Activated naive CD4-positive, alpha-beta T cell treated with anti-CD3 and anti-CD28 coated beads for 36 hours (primary cell): ENCODE measurements around the gene CRB2. TPM values are rescaled to one million over a fixed set of nuclear protein-coding genes. Genes with fewer than 3 reads are reported as not detected.
"Not testable (repeated sequence)": the region's sequence is repeated elsewhere in the genome, so short reads cannot be mapped to it uniquely, and the experiment has no call there.

Experiments
- CTCF ChIA-PET: fragments of 350-600 bp; sonication (Branson Sonifier 250); formaldehyde crosslinking; loops from one replicate; lab custom pipeline; 2021; ENCODE audit warnings: antibody characterized with exemption; lab: Charles Lee
- DNase-seq: peaks from one replicate; pipeline ENCODE4 v3.0.0-alpha.2; 2020
- H3K27ac Mint-ChIP-seq: one replicate; pipeline ENCODE4 v1.8.0; 2021; ENCODE audit warnings: mild to moderate bottlenecking, mixed read lengths
- H3K27me3 Mint-ChIP-seq: one replicate; pipeline ENCODE4 v1.8.0; 2021; ENCODE audit warnings: low read depth, mixed read lengths
- H3K36me3 Mint-ChIP-seq: one replicate; pipeline ENCODE4 v1.8.0; 2021; ENCODE audit warnings: low read depth, mixed read lengths
- H3K4me1 Mint-ChIP-seq: one replicate; pipeline ENCODE4 v1.8.0; 2021; ENCODE audit warnings: low read depth, mixed read lengths
- H3K4me3 Mint-ChIP-seq: one replicate; pipeline ENCODE4 v1.8.0; 2021; ENCODE audit warnings: mild to moderate bottlenecking, moderate library complexity, mixed read lengths
- H3K9me3 Mint-ChIP-seq: one replicate; pipeline ENCODE4 v1.8.0; 2021; ENCODE audit warnings: mixed read lengths
- intact Hi-C: fragments of 100-400 bp; cut with micrococcal nuclease; formaldehyde crosslinking; loops from one replicate; pipeline ENCODE4 v1.15.1; 2023
- total RNA-seq, 2 experiments: library from RNA; stranded (reverse); gene quantifications; one replicate each; pipeline ENCODE4 v1.2.3, GENCODE V29; 2021

The CRB2 gene
- total RNA-seq, 2 experiments from 2014 or later: not detected

DNA sequence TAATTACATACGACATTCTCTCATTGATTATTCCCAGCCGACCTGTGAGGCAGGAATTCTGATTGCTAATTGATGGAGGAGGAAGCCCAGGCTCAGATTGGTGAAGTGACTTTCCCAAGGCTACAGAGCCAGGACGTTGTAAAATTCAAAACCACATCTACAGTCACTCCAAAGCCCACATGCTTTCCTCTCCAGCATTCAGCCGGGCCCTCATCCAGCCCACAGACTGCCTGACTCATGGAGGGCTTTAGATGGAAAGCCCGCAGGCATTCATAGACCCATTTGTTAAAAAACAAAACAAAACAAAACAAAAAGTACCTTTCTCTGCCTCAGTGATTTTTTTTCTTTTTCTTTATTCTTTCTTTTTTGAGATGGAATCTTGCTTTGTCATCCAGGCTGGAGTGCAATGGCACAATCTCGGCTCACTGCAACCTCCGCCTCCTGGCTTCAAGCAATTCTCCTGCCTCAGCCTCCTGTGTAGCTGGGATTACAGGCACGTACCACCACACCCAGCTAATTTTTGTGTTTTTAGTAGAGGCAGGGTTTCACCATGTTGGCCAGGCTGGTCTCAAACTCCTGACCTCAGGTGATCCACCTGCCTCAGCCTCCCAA, 22.8 kb upstream of the CRB2 start:
- CTCF ChIA-PET: interaction anchor here (1.0 kb wide), 1 partner anchor 7 kb away, joined by 3 read pairs; no protein-coding TSS in a partner anchor
- H3K4me1 Mint-ChIP-seq, DNase-seq, H3K4me3 Mint-ChIP-seq, intact Hi-C loops, H3K36me3 Mint-ChIP-seq, H3K9me3 Mint-ChIP-seq, H3K27ac Mint-ChIP-seq, H3K27me3 Mint-ChIP-seq: not testable (repeated sequence)

DNA sequence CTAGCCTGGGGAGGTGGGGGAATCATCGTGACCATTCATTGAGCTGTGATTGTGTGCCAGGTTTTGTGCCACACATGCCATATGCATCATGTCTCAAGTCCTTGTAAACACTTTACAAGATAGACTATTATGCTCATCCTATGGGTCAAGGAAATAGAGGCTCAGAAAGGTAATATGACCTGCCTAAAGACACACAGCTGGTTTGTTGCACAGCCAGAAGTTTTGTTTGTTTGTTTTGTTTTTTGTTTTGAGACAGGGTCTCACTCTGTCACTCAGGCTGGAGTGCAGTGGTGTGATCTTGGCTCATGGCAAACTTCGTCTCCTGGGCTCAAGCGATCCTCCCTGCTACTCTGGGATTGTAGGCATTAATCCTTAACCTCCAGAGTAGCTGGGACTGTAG, 21.4 kb upstream of the CRB2 start:
- Mint-ChIP-seq H3K36me3 (no peaks in the 10 kb centered on the region), H3K27me3 (no peaks in the 10 kb centered on the region), H3K4me3 (no peak overlapping the region), H3K9me3 (no peaks in the 10 kb centered on the region), H3K27ac (no peak overlapping the region), H3K4me1 (peaks cover 23% of the 10 kb centered on the region)
- CTCF ChIA-PET: no interaction called here
- intact Hi-C loops: loop anchor here (5.0 kb wide), 1 partner anchor 507 kb away; the partner anchor contains the start of gene PDCL
- no peak for DNase-seq

DNA sequence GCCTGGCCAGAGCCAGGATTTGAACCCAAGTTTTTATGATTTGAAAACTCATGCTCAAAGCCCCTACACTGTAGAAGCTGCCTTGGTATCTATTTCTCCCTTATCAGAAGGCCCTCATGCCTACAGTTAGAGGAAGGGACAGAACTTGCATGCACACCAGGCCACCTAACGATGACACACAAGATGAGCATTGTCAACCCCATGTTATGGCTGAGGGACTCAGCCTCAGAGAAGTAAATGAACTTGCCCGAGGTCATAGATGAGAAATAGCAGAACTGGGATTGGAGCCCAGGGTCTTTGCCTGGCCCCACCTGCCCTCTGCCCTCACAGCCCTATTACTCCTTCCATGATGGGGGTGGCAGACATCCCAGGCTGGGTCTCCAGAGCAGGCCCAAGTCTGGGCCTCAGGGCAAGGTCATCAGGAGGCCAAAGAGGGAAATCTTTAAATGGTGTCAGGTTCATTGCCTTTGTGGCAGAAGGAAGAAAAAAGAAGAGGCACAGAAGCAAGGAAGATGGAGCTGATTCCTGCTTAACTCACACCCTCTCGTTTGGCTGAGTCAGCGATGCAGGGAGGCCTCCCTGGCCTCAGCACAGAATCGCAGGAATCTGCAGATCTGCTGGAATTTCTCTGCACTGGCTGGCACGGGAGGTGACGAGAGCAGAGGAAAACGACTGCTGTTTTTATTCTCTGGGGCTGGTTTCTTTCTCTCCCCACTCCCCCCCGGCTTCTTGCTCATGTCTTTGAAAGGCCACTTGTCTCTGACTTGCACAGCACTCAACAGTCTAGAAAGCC, 20.6 kb upstream of the CRB2 start:
- Mint-ChIP-seq H3K4me3 (no peak overlapping the region), H3K4me1 (peaks cover 30% of the 10 kb centered on the region), H3K27ac (no peak overlapping the region), H3K36me3 (no peaks in the 10 kb centered on the region), H3K27me3 (no peaks in the 10 kb centered on the region), H3K9me3 (no peaks in the 10 kb centered on the region)
- no peak for DNase-seq
- intact Hi-C loops: loop anchor here (5.0 kb wide), 1 partner anchor 508 kb away; the partner anchor contains the start of gene PDCL
- CTCF ChIA-PET: interaction anchor here (1.7 kb wide), 1 partner anchor 8 kb away, joined by 5 read pairs; no protein-coding TSS in a partner anchor

DNA sequence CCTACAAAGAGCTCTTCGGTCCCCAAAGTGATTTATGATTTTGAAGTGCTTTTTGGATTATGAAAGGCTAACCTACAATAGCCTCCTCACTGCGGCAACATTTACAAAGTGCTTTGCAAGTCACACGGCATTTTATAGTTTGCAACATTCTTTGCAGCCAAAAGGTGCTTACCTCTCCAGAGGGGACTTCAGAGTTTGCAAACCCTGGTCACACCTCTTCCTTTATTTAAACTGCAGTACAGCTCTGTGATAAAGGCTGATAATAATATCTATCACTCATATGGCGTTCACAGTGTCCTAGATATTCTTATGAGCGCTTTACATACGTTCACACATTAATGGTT, 20.0 kb upstream of the CRB2 start:
- CTCF ChIA-PET: interaction anchor here (1.7 kb wide), 1 partner anchor 8 kb away, joined by 5 read pairs; no protein-coding TSS in a partner anchor
- Mint-ChIP-seq H3K9me3 (no peaks in the 10 kb centered on the region), H3K4me3 (no peak overlapping the region), H3K27ac (no peak overlapping the region), H3K4me1 (peaks cover 36% of the 10 kb centered on the region), H3K27me3 (no peaks in the 10 kb centered on the region), H3K36me3 (no peaks in the 10 kb centered on the region)
- intact Hi-C loops: loop anchor here (5.0 kb wide), 1 partner anchor 509 kb away; the partner anchor contains the start of gene PDCL
- no peak for DNase-seq

DNA sequence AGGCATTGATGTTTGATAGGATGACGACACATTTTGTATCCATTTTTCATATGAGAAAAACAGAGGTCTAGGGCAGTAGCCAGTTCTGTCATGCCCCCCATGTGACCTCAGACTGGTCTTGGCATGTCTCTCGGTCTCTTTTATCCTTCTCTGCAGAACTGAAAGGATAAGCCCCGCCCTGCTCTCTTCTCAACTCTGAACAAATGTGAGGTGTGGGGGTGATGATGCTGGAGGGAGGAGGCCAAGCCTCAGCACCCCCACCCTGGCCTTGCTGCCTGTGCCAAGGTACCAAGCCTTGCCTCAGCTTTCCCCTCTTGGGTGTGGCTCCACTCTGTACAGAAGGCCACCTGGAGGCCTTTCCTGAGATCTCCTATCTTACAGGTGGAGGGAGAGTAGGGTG, 19.5 kb upstream of the CRB2 start:
- no peaks in the 10 kb centered on the region for H3K36me3 Mint-ChIP-seq
- H3K4me1 Mint-ChIP-seq: peaks cover 40% of the 10 kb centered on the region
- intact Hi-C loops: loop anchor here (5.0 kb wide), 1 partner anchor 509 kb away; the partner anchor contains the start of gene PDCL
- DNase-seq: no peak
- H3K4me3 Mint-ChIP-seq: no peak overlapping the region
- no peaks in the 10 kb centered on the region for H3K9me3 Mint-ChIP-seq
- no peak overlapping the region for H3K27ac Mint-ChIP-seq
- CTCF ChIA-PET: interaction anchor here (1.7 kb wide), 1 partner anchor 9 kb away, joined by 5 read pairs; no protein-coding TSS in a partner anchor
- H3K27me3 Mint-ChIP-seq: no peaks in the 10 kb centered on the region

DNA sequence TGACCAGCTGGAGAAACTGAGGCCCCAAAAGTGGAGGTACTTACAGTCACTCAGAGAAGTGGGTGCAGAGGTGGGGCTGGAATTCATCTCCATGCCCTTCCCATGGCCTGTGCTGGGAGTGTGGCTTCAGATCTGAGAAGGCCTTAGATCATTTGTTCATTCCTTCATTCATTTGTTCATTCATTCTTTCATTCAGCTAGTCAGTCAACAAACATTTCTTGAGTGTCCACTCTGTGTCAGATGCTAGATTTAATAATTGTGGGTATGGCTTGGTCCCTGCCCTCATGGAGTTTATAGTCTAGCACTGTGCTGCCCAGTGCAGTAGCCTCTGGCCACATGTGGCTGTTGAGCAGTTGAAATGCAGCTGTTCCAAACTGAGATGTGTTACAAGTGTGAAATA, 19.0 kb upstream of the CRB2 start:
- Mint-ChIP-seq H3K36me3 (no peaks in the 10 kb centered on the region), H3K27me3 (no peaks in the 10 kb centered on the region), H3K4me1 (peaks cover 40% of the 10 kb centered on the region), H3K27ac (no peak overlapping the region), H3K4me3 (no peak overlapping the region), H3K9me3 (no peaks in the 10 kb centered on the region)
- DNase-seq: no peak
- CTCF ChIA-PET: interaction anchor here (1.2 to 1.7 kb wide), 2 partner anchors 9 to 13 kb away, joined by 3 to 5 read pairs; no protein-coding TSS in a partner anchor
- intact Hi-C loops: loop anchor here (5.0 kb wide), 1 partner anchor 510 kb away; the partner anchor contains the start of gene PDCL

DNA sequence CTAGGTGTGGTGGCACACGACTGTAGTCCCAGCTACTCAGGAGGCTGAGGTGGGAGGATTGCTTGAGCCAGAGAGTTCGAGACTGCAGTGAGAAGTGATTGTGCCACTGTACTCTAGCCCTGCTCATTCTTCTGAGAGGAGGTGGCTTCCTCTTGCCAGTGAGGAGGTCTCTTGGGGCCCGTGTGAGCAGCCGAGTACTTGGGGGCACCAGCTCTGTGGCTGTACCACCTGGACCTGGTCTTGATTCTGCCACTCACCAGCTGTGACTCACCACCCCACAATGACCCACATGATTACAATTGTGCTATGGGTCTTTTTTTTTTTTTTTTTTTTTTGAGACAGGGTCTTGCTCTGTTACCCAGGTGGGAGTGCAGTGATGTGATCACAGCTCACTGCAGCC, 18.0 kb upstream of the CRB2 start:
- Mint-ChIP-seq H3K36me3 (no peaks in the 10 kb centered on the region), H3K4me3 (no peak overlapping the region), H3K27ac (no peak overlapping the region), H3K9me3 (no peaks in the 10 kb centered on the region), H3K4me1 (peaks cover 35% of the 10 kb centered on the region), H3K27me3 (no peaks in the 10 kb centered on the region)
- intact Hi-C loops: loop anchor here (2.0 to 5.0 kb wide), 2 partner anchors 389 to 511 kb away; partner anchors contain the start of gene PDCL
- DNase-seq: no peak
- CTCF ChIA-PET: interaction anchor here (1.2 to 3.5 kb wide), 4 partner anchors 11 to 15 kb away, joined by 3 to 19 read pairs (median 5); no protein-coding TSS in a partner anchor

DNA sequence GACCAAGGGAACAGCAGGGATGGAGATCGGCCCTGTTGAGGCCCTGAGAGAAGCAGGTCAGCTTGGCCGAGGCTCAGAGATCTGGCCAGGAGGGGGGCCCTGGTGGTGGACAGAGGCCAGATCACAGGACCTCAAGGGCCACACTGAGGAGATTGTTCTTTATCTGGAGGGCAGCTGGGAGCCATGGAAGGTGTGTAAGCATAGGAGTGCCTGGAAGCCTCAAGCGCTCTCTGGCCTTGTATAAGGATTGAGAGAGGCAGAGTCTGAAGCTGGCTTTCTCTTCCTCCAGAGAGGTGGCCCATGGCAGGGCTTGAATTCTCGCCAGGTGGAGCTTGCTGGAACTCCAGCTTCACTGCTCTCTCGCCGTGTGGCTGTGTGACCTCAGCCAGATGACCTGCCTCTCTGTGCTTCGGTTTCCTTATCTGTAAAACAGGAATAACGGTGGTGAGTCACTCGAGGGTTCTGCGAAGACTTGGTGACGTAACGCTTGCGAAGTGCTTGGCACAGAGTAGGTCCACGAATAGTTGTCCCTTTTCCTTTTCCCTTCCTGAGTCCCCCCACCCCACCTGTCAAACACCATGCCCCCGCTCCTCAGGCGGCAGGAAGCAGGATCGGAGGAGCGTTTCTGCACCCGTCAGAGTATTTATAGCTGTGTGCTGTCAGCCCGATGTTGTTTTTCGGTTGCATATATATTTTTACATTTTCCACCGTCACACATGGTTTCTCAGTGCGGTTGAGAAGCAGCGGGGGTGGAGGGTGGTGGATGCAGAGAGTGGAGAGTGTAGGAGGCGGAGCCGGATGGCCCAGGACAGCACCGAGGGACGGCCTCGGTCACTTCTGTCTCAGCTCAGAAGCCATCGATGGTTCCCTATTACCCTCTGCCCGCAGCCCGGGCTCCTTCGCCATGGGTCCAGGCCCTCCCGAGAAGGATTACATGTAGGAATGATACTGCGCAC, 17.0 kb upstream of the CRB2 start:
- Mint-ChIP-seq H3K27me3 (no peaks in the 10 kb centered on the region), H3K27ac (peak overlapping the region; percentile 97), H3K9me3 (no peaks in the 10 kb centered on the region), H3K4me3 (peak overlapping the region; percentile 77), H3K36me3 (no peaks in the 10 kb centered on the region), H3K4me1 (peaks cover 35% of the 10 kb centered on the region)
- DNase-seq: peak; percentile 82
- intact Hi-C loops: loop anchor here (1.0 to 5.0 kb wide), 6 partner anchors 17 to 512 kb away; partner anchors contain the start of genes PDCL and STRBP
- CTCF ChIA-PET: interaction anchor here (0.5 to 3.5 kb wide), 8 partner anchors 8 to 114 kb away, joined by 3 to 19 read pairs (median 4); no protein-coding TSS in a partner anchor

DNA sequence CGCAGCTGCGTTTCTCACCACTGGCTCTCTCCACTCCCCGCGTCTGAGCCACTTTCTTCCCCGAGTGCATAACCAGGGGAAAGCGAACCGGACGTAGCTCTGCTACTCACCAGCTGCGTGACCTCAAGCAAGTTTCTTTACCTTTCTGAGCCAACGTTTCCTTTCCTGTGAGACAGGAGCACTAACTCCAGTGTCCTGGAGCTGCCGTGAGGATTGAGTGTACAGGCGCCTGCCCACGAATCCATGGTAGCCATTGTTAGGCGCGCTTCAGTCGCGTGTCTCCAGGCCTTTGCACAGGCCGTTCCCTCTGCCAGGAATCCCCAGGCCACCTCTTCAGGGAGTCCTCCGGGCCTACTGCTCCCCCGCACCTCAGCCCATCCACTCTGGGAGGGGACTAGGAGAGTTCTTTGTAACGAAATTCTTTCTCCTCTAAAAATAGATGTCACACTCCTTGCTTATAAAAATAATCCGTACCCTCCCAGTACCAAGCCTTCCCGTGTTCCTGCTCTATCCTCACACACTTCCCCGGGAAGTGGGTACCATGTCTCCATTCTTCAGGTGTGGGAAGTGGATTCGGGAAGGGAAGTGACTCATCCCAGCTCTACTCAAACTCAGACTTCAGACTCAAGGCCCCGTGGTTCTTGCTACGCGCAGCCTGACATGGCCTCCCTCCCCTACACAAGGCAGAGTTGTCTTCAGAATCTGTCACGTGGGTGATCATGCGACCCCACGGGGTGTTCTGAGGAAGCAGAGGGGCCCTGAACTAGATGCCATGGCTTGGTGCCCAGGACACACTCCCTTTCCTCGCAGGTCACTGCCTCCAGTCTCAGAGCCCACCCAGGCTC, 16.1 kb upstream of the CRB2 start:
- peak overlapping the region; percentile 97 for H3K27ac Mint-ChIP-seq
- peaks cover 35% of the 10 kb centered on the region for H3K4me1 Mint-ChIP-seq
- DNase-seq: peak; percentile 85
- peak overlapping the region; percentile 77 for H3K4me3 Mint-ChIP-seq
- intact Hi-C loops: loop anchor here (1.0 to 10.0 kb wide), 8 partner anchors 18 to 1215 kb away; partner anchors contain the start of genes PDCL and STRBP
- H3K36me3 Mint-ChIP-seq: no peaks in the 10 kb centered on the region
- H3K9me3 Mint-ChIP-seq: no peaks in the 10 kb centered on the region
- CTCF ChIA-PET: interaction anchor here (0.7 to 3.5 kb wide), 6 partner anchors 9 to 115 kb away, joined by 3 to 19 read pairs (median 4); no protein-coding TSS in a partner anchor
- H3K27me3 Mint-ChIP-seq: no peaks in the 10 kb centered on the region

DNA sequence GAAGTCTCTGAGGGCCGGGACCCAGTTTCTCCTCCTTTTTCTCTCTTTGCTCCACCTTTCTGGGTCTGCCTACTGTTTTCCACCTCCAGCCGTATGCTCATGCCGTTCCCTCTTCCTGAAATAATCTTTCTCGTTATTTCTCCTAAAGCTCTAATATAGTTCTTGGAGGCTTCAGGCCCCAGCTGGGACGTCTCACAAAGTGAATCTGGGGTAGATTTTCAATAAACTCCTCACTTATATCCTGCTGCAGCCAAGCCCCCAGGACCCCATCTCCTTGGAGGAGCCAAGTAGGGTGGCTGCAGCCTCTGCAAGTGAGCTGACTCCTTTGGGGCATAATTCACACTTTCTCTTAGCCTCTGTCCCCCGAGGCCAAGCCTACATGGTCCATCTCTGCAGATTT, 14.2 kb upstream of the CRB2 start:
- Mint-ChIP-seq H3K4me1 (peaks cover 32% of the 10 kb centered on the region), H3K27ac (no peak overlapping the region), H3K27me3 (no peaks in the 10 kb centered on the region), H3K9me3 (no peaks in the 10 kb centered on the region), H3K4me3 (no peak overlapping the region), H3K36me3 (no peaks in the 10 kb centered on the region)
- DNase-seq: no peak
- CTCF ChIA-PET: interaction anchor here (0.9 kb wide), 1 partner anchor 116 kb away, joined by 4 read pairs; no protein-coding TSS in a partner anchor
- intact Hi-C loops: loop anchor here (5.0 to 10.0 kb wide), 2 partner anchors 440 to 1217 kb away; no protein-coding TSS in a partner anchor
